ENCODE measurements around the gene DLG2.
A peak's percentile ranks its signal among the peaks of the same experiment; 100 is the strongest.

DLG2 gene

DNA sequence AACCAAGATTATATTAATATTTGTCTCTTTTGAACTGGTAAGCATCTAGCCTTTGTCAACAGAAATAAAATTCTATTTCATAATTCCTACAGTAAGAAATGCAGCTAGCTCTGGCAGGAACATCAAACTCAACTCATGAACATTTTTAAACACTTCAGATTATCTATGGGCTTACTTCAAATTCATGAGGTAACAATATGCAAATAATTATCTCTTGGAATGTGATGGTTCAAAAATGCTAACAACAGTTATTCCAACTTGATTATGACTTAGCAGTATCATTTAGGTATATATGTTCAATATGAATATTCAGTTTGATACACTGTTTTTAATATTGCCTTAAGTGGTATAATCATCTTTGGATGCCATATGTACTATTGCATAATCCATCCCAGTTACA is 1237.4 kb downstream of the DLG2 start:
- Histone ChIP-seq H2BK120ac (ENCODE audit: low read depth, low read length) (no peak overlapping the region), H3K4me1 (ENCODE audit: control insufficient read depth, insufficient read depth, low read depth, low read length) (no peaks in the 10 kb centered on the region), H3K4me3 (ENCODE audit: insufficient read depth in 1 of 2, low read depth in 1 of 2, low read length in 2 of 2) (no peak overlapping the region), H3K27me3 (ENCODE audit: control insufficient read depth in 1 of 2, insufficient read depth in 1 of 2, low read length in 2 of 2) (no peaks in the 10 kb centered on the region), H2BK12ac (ENCODE audit: low read length in 2 of 2) (no peak overlapping the region), H3K4ac (ENCODE audit: low read depth in 1 of 2, low read length in 2 of 2) (no peak overlapping the region), H3K23ac (ENCODE audit: low read length in 2 of 2) (no peak overlapping the region), H3K36me3 (ENCODE audit: control insufficient read depth in 1 of 2, insufficient read depth in 2 of 2, low read depth in 1 of 2, low read length in 2 of 2) (no peaks in the 10 kb centered on the region), H3K4me2 (ENCODE audit: low read length, poor library complexity, severe bottlenecking) (no peak overlapping the region), H3K9ac (ENCODE audit: low read length) (no peak overlapping the region), H3K9me3 (ENCODE audit: control insufficient read depth, low read length) (no peaks in the 10 kb centered on the region), H3K18ac (ENCODE audit: low read depth in 1 of 2, low read length in 2 of 2) (no peak overlapping the region), H3K27ac (ENCODE audit: low read length, poor library complexity, severe bottlenecking) (no peak overlapping the region), H3K14ac (ENCODE audit: low read length in 2 of 2) (no peak overlapping the region), H2AFZ (ENCODE audit: low read depth, low read length) (no peak overlapping the region), H2BK15ac (ENCODE audit: low read depth, poor library complexity, severe bottlenecking) (no peak overlapping the region), H2AK5ac (ENCODE audit: low read length, severe bottlenecking) (no peak overlapping the region), H3K79me1 (replicated peaks; ENCODE audit: low read length, poor library complexity, severe bottlenecking) (no peaks in the 10 kb centered on the region), H4K8ac (ENCODE audit: low read length) (no peak overlapping the region), H4K91ac (ENCODE audit: low read length) (no peak overlapping the region), H2BK5ac (ENCODE audit: low read depth, low read length, poor library complexity, severe bottlenecking) (no peak overlapping the region)
- DNase-seq, result no peak

DNA sequence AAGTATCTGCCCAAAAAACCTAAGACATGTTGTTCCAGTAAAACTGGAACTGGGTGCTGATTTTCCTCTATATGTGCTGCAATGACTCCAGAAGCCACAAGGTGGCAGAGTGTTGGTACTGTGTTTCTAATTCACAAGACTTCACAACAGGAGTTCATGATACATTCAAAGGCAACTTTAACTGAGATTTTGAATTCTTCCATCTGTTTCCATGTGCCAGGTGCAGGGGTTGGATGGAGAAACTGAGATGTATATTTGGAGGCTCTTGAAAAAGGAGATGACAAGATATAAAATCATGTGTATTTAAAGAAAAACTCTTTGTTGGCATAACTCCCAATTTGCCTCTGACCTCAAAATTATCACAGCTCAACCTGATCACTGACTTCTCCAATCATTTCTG is 1242.4 kb downstream of the DLG2 start:
- Histone ChIP-seq H2AFZ (ENCODE audit: low read depth, low read length) (no peak overlapping the region), H3K9me3 (ENCODE audit: control insufficient read depth, low read length) (no peaks in the 10 kb centered on the region), H2BK15ac (ENCODE audit: low read depth, poor library complexity, severe bottlenecking) (no peak overlapping the region), H3K4me2 (ENCODE audit: low read length, poor library complexity, severe bottlenecking) (no peak overlapping the region), H2BK120ac (ENCODE audit: low read depth, low read length) (no peak overlapping the region), H3K4me1 (ENCODE audit: control insufficient read depth, insufficient read depth, low read depth, low read length) (no peaks in the 10 kb centered on the region), H2BK5ac (ENCODE audit: low read depth, low read length, poor library complexity, severe bottlenecking) (no peak overlapping the region), H3K79me1 (replicated peaks; ENCODE audit: low read length, poor library complexity, severe bottlenecking) (no peaks in the 10 kb centered on the region), H4K91ac (ENCODE audit: low read length) (no peak overlapping the region), H4K8ac (ENCODE audit: low read length) (no peak overlapping the region), H3K9ac (ENCODE audit: low read length) (no peak overlapping the region), H3K27ac (ENCODE audit: low read length, poor library complexity, severe bottlenecking) (no peak overlapping the region), H3K27me3 (ENCODE audit: control insufficient read depth in 1 of 2, insufficient read depth in 1 of 2, low read length in 2 of 2) (no peaks in the 10 kb centered on the region), H3K36me3 (ENCODE audit: control insufficient read depth in 1 of 2, insufficient read depth in 2 of 2, low read depth in 1 of 2, low read length in 2 of 2) (no peaks in the 10 kb centered on the region), H3K18ac (ENCODE audit: low read depth in 1 of 2, low read length in 2 of 2) (no peak overlapping the region), H2BK12ac (ENCODE audit: low read length in 2 of 2) (no peak overlapping the region), H3K4me3 (ENCODE audit: insufficient read depth in 1 of 2, low read depth in 1 of 2, low read length in 2 of 2) (no peak overlapping the region), H3K4ac (ENCODE audit: low read depth in 1 of 2, low read length in 2 of 2) (no peak overlapping the region), H2AK5ac (ENCODE audit: low read length, severe bottlenecking) (no peak overlapping the region), H3K14ac (ENCODE audit: low read length in 2 of 2) (no peak overlapping the region), H3K23ac (ENCODE audit: low read length in 2 of 2) (no peak overlapping the region)
- peak; percentile 51 for DNase-seq

GRCh38 chr11:84383576-84383975 is 1243.6 kb downstream of the DLG2 start:
- no peak overlapping the region for H3K4ac ChIP-seq (ENCODE audit: low read depth in 1 of 2, low read length in 2 of 2)
- H3K14ac ChIP-seq (ENCODE audit: low read length in 2 of 2), result no peak overlapping the region
- H2BK15ac ChIP-seq (ENCODE audit: low read depth, poor library complexity, severe bottlenecking), result no peak overlapping the region

DNA sequence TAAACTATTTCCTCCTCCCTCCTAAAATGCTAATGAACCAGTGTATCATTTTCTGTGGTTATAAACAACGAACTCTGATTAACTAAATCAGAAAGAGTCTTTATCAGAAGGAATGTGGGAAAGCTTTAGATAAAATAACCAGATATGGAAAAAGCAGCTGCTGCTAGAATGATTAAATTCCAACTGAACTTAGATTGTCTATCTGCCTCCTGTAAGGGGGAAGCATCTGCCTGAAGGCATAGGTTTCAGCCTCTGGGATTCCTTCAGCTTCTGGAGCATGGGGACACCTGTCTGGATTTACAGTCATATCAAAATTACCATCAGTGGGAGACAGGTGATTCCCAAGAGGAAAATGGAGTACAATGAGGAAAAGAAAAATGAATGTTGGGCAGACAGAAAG is 1245.5 kb downstream of the DLG2 start:
- no CpG with 5 or more reads among the region's 1 CpG for WGBS

More at GRCh38 chr11:84383576-84383975, 1243.6 kb downstream of the DLG2 start:
- Histone ChIP-seq H3K36me3 (ENCODE audit: control insufficient read depth in 1 of 2, insufficient read depth in 2 of 2, low read depth in 1 of 2, low read length in 2 of 2) (no peaks in the 10 kb centered on the region), H2BK120ac (ENCODE audit: low read depth, low read length) (no peak overlapping the region), H3K4me1 (ENCODE audit: control insufficient read depth, insufficient read depth, low read depth, low read length) (no peaks in the 10 kb centered on the region), H3K23ac (ENCODE audit: low read length in 2 of 2) (no peak overlapping the region), H2BK5ac (ENCODE audit: low read depth, low read length, poor library complexity, severe bottlenecking) (no peak overlapping the region), H3K9ac (ENCODE audit: low read length) (no peak overlapping the region), H2BK12ac (ENCODE audit: low read length in 2 of 2) (no peak overlapping the region), H3K27me3 (ENCODE audit: control insufficient read depth in 1 of 2, insufficient read depth in 1 of 2, low read length in 2 of 2) (no peaks in the 10 kb centered on the region), H3K4me3 (ENCODE audit: insufficient read depth in 1 of 2, low read depth in 1 of 2, low read length in 2 of 2) (no peak overlapping the region), H4K91ac (ENCODE audit: low read length) (no peak overlapping the region), H4K8ac (ENCODE audit: low read length) (no peak overlapping the region), H3K79me1 (replicated peaks; ENCODE audit: low read length, poor library complexity, severe bottlenecking) (no peaks in the 10 kb centered on the region), H2AK5ac (ENCODE audit: low read length, severe bottlenecking) (no peak overlapping the region), H3K4me2 (ENCODE audit: low read length, poor library complexity, severe bottlenecking) (no peak overlapping the region), H3K27ac (ENCODE audit: low read length, poor library complexity, severe bottlenecking) (no peak overlapping the region), H3K18ac (ENCODE audit: low read depth in 1 of 2, low read length in 2 of 2) (no peak overlapping the region), H3K9me3 (ENCODE audit: control insufficient read depth, low read length) (no peaks in the 10 kb centered on the region), H2AFZ (ENCODE audit: low read depth, low read length) (peak overlapping the region; percentile 63)
- no peak for DNase-seq
- 100% methylated on average over 2 of the region's 2 CpGs for WGBS

More for the DNA sequence above, 1245.5 kb downstream of the DLG2 start:
- Histone ChIP-seq H3K79me1 (replicated peaks; ENCODE audit: low read length, poor library complexity, severe bottlenecking) (no peaks in the 10 kb centered on the region), H2BK12ac (ENCODE audit: low read length in 2 of 2) (no peak overlapping the region), H2AK5ac (ENCODE audit: low read length, severe bottlenecking) (no peak overlapping the region), H3K18ac (ENCODE audit: low read depth in 1 of 2, low read length in 2 of 2) (no peak overlapping the region), H4K91ac (ENCODE audit: low read length) (no peak overlapping the region), H3K27me3 (ENCODE audit: control insufficient read depth in 1 of 2, insufficient read depth in 1 of 2, low read length in 2 of 2) (no peaks in the 10 kb centered on the region), H2BK15ac (ENCODE audit: low read depth, poor library complexity, severe bottlenecking) (no peak overlapping the region), H3K4me1 (ENCODE audit: control insufficient read depth, insufficient read depth, low read depth, low read length) (no peaks in the 10 kb centered on the region), H3K9me3 (ENCODE audit: control insufficient read depth, low read length) (no peaks in the 10 kb centered on the region), H3K36me3 (ENCODE audit: control insufficient read depth in 1 of 2, insufficient read depth in 2 of 2, low read depth in 1 of 2, low read length in 2 of 2) (no peaks in the 10 kb centered on the region), H3K27ac (ENCODE audit: low read length, poor library complexity, severe bottlenecking) (no peak overlapping the region), H2BK120ac (ENCODE audit: low read depth, low read length) (no peak overlapping the region), H2AFZ (ENCODE audit: low read depth, low read length) (no peak overlapping the region), H2BK5ac (ENCODE audit: low read depth, low read length, poor library complexity, severe bottlenecking) (no peak overlapping the region), H3K9ac (ENCODE audit: low read length) (no peak overlapping the region), H3K4ac (ENCODE audit: low read depth in 1 of 2, low read length in 2 of 2) (no peak overlapping the region), H4K8ac (ENCODE audit: low read length) (no peak overlapping the region), H3K4me2 (ENCODE audit: low read length, poor library complexity, severe bottlenecking) (no peak overlapping the region), H3K14ac (ENCODE audit: low read length in 2 of 2) (no peak overlapping the region), H3K4me3 (ENCODE audit: insufficient read depth in 1 of 2, low read depth in 1 of 2, low read length in 2 of 2) (no peak overlapping the region), H3K23ac (ENCODE audit: low read length in 2 of 2) (no peak overlapping the region)
- DNase-seq, result no peak

Measured in mesenchymal stem cell (in vitro differentiated cells and primary cell).